Stimulated activated memory B cell treated with anti-CD40 and anti-IgM and Interleukin-4, amounts not matched to agents 10 μg/mL and 1 μg/mL and 100 μg/mL, for 72 hours (primary cell): ENCODE results near the gene ADAMTS4.

Experiments used
- ATAC-seq: fragments of 150-1000 bp; cut with Tn5 transposase; 2 replicates; pipeline ENCODE4 v1.10.0; 2021
- H3K27ac Mint-ChIP-seq: one replicate; pipeline ENCODE4 v1.8.0; 2022; ENCODE audit warnings: mild to moderate bottlenecking, mixed read lengths
- H3K27me3 Mint-ChIP-seq: one replicate; pipeline ENCODE4 v1.8.0; 2022; ENCODE audit warnings: mixed read lengths
- H3K36me3 Mint-ChIP-seq: one replicate; pipeline ENCODE4 v1.8.0; 2022; ENCODE audit warnings: mixed read lengths
- H3K4me1 Mint-ChIP-seq: one replicate; pipeline ENCODE4 v1.8.0; 2022; ENCODE audit warnings: mixed read lengths
- H3K4me3 Mint-ChIP-seq: one replicate; pipeline ENCODE4 v1.8.0; 2022; ENCODE audit warnings: mild to moderate bottlenecking, moderate library complexity, mixed read lengths
- H3K9me3 Mint-ChIP-seq: one replicate; pipeline ENCODE4 v1.8.0; 2022; ENCODE audit warnings: mixed read lengths

ADAMTS4 gene

GRCh38 chr1:161198897-161199431, at the start of gene ADAMTS4:
Gene ADAMTS4 (minus strand): TSS chr1:161199054. CDS start chr1:161198627, 427 bp downstream.
- Mint-ChIP-seq H3K9me3 (no peaks in the 10 kb centered on the region), H3K36me3 (peaks cover 2% of the 10 kb centered on the region), H3K4me3 (no peak within 1 kb of the TSS), H3K27ac (peak within 1 kb of the TSS; percentile 96), H3K4me1 (peaks cover 36% of the 10 kb centered on the region), H3K27me3 (no peaks in the 10 kb centered on the region)
- no peak for ATAC-seq

- ATAC-seq = no peak
- peaks cover 13% of the 10 kb centered on the region for H3K27me3 Mint-ChIP-seq
- H3K36me3 Mint-ChIP-seq = no peaks in the 10 kb centered on the region
- peaks cover 2% of the 10 kb centered on the region for H3K9me3 Mint-ChIP-seq
- no peak overlapping the region for H3K4me3 Mint-ChIP-seq
- H3K27ac Mint-ChIP-seq = no peak overlapping the region
- peaks cover 7% of the 10 kb centered on the region for H3K4me1 Mint-ChIP-seq
Observed at GRCh38 chr1:161244888-161245287, 46.0 kb upstream of the ADAMTS4 start.

- Mint-ChIP-seq H3K4me1 (peaks cover 7% of the 10 kb centered on the region), H3K9me3 (no peaks in the 10 kb centered on the region), H3K4me3 (no peak overlapping the region), H3K27ac (no peak overlapping the region), H3K36me3 (no peaks in the 10 kb centered on the region), H3K27me3 (peaks cover 27% of the 10 kb centered on the region)
- ATAC-seq = no peak
Observed at GRCh38 chr1:161242313-161242712, 43.5 kb upstream of the ADAMTS4 start.

GRCh38 chr1:161241682-161242081, 42.8 kb upstream of the ADAMTS4 start:
- H3K36me3 Mint-ChIP-seq = no peaks in the 10 kb centered on the region
- peaks cover 34% of the 10 kb centered on the region for H3K27me3 Mint-ChIP-seq
- H3K9me3 Mint-ChIP-seq = no peaks in the 10 kb centered on the region
- ATAC-seq = no peak
- H3K4me3 Mint-ChIP-seq = no peak overlapping the region
- peaks cover 7% of the 10 kb centered on the region for H3K4me1 Mint-ChIP-seq
- no peak overlapping the region for H3K27ac Mint-ChIP-seq

DNA sequence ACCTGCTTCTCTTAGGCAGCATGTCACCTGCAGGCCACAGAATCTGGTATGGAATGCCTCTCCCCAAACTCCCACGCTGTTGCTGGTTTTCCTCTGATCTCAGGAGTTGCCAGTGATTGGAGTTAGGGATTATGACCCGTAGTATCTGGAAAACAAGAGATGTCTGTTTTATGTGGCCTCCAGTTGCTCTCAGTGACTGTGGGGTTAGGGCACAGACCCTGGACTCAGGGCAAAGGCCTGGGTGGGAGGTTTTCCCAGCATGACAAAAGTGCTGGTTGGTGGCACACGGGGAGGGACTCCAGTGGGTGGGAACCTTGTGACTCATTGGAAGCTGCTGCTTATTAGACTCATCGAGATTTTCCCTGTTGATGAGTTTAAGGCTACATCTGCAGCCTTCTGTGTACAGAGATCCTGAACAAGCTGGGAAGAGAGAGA, 39.2 kb upstream of the ADAMTS4 start, which contains the start of gene NR1I3:
Gene NR1I3 (minus strand): TSS at position 165 of the 435 bp plus-strand sequence. CDS start 1,638 bp downstream, outside the sequence.
- H3K9me3 Mint-ChIP-seq = no peaks in the 10 kb centered on the region
- no peak within 1 kb of the TSS for H3K4me3 Mint-ChIP-seq
- no peak within 1 kb of the TSS for H3K27ac Mint-ChIP-seq
- no peaks in the 10 kb centered on the region for H3K36me3 Mint-ChIP-seq
- no peak for ATAC-seq
- peaks cover 7% of the 10 kb centered on the region for H3K4me1 Mint-ChIP-seq
- H3K27me3 Mint-ChIP-seq = peaks cover 40% of the 10 kb centered on the region

- ATAC-seq = no peak
- no peaks in the 10 kb centered on the region for H3K9me3 Mint-ChIP-seq
- no peak overlapping the region for H3K27ac Mint-ChIP-seq
- no peaks in the 10 kb centered on the region for H3K4me1 Mint-ChIP-seq
- H3K27me3 Mint-ChIP-seq = peaks cover 40% of the 10 kb centered on the region
- H3K4me3 Mint-ChIP-seq = no peak overlapping the region
- no peaks in the 10 kb centered on the region for H3K36me3 Mint-ChIP-seq
Observed at GRCh38 chr1:161235957-161236775, 37.3 kb upstream of the ADAMTS4 start.

- no peak overlapping the region for H3K4me3 Mint-ChIP-seq
- peaks cover 26% of the 10 kb centered on the region for H3K36me3 Mint-ChIP-seq
- no peak for ATAC-seq
- H3K27ac Mint-ChIP-seq = no peak overlapping the region
- peaks cover 20% of the 10 kb centered on the region for H3K27me3 Mint-ChIP-seq
- H3K9me3 Mint-ChIP-seq = no peaks in the 10 kb centered on the region
- H3K4me1 Mint-ChIP-seq = no peaks in the 10 kb centered on the region
Observed at GRCh38 chr1:161233102-161233501, 34.2 kb upstream of the ADAMTS4 start.

GRCh38 chr1:161230762-161231161, 31.9 kb upstream of the ADAMTS4 start:
- Mint-ChIP-seq H3K27me3 (no peaks in the 10 kb centered on the region), H3K36me3 (peaks cover 30% of the 10 kb centered on the region), H3K27ac (no peak overlapping the region), H3K4me1 (peaks cover 23% of the 10 kb centered on the region), H3K9me3 (no peaks in the 10 kb centered on the region), H3K4me3 (no peak overlapping the region)
- no peak for ATAC-seq

DNA sequence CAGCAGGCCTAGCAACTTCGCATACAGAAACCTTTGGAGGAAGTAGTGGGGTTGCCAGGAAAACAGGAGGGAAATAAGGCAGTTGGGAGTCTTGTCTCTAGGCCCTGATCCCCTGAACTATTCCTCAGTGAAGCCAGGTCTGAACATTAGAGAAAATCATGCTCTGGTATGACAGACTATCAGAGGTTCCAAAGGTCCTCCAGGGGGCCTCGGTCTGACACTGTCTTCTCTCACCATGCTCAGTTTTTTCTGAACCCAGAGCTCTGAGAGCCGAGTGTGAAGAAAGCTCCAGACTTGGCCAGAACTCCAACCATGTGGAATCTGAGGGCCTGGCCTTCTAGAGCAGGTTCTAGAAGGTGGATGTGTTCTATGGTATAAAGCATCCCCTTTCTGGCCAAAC, 31.0 kb upstream of the ADAMTS4 start:
- H3K9me3 Mint-ChIP-seq = no peaks in the 10 kb centered on the region
- H3K27me3 Mint-ChIP-seq = no peaks in the 10 kb centered on the region
- ATAC-seq = no peak
- no peak overlapping the region for H3K4me3 Mint-ChIP-seq
- H3K36me3 Mint-ChIP-seq = peaks cover 30% of the 10 kb centered on the region
- H3K4me1 Mint-ChIP-seq = peaks cover 30% of the 10 kb centered on the region
- H3K27ac Mint-ChIP-seq = no peak overlapping the region

DNA sequence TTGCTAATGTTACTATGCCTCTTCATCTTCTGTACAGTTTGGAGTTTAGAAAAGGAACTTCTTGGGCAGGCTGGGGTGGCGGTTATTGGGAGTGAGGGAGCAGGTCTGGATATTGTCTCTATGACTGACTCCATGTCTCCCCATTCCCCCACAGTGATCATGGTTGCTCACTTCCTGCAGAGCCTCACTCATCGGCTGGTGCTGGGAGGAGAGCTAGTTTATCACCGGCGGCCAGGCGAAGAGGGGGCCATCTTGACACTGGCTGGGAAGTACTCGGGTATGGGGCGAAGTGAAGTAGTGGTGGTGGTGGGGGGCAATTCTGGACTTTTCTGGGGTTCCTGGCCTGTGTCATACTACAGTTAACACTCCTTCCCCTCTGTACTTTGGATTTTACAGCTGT, 29.2 kb upstream of the ADAMTS4 start:
- H3K4me3 Mint-ChIP-seq = peak overlapping the region; percentile 12

DNA sequence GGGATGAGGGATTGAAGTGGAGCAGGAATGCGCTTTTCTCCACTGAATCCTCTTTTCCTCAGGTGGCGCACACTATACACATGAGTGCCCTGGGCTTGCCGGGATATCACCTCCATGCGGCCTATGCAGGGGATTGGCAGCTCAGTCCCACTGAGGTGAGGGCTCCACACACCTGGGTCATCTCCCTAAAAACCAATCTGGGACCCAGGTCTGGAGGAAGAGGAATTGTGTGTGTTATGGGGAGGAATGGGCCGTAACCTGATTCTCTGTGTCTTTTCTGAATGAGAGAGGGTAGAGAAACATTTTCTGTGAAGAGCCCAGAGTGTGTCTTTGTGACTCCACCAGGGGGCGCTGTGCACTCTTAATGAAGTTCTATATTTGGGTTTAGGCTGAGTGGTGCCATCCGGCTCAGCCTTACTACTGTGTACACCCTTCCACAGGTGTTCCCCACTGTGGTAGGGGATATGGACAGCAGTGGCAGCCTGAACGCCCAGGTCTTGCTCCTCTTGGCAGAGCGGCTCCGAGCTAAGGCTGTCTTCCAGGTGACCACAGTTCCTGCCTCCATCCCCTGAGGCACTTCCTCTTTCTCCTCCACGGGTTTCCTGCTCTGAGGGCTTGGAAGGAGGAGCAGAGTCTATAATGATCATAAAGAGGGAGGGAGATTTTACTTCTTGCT, 28.5 kb upstream of the ADAMTS4 start:
- peak; percentile 53 for ATAC-seq

More for the DNA sequence above, 29.2 kb upstream of the ADAMTS4 start:
- ATAC-seq = no peak
- H3K9me3 Mint-ChIP-seq = no peaks in the 10 kb centered on the region
- H3K4me1 Mint-ChIP-seq = peaks cover 30% of the 10 kb centered on the region
- no peak overlapping the region for H3K27ac Mint-ChIP-seq
- H3K27me3 Mint-ChIP-seq = peaks cover 12% of the 10 kb centered on the region
- H3K36me3 Mint-ChIP-seq = peaks cover 30% of the 10 kb centered on the region

GRCh38 chr1:161226759-161227158, 27.9 kb upstream of the ADAMTS4 start:
- Mint-ChIP-seq H3K9me3 (no peaks in the 10 kb centered on the region), H3K27ac (peak overlapping the region; percentile 93), H3K27me3 (peaks cover 25% of the 10 kb centered on the region), H3K4me3 (peak overlapping the region; percentile 100), H3K4me1 (peaks cover 30% of the 10 kb centered on the region), H3K36me3 (peaks cover 30% of the 10 kb centered on the region)
- ATAC-seq = no peak

More for the DNA sequence above, 28.5 kb upstream of the ADAMTS4 start:
- peak overlapping the region; percentile 93 for H3K27ac Mint-ChIP-seq
- H3K9me3 Mint-ChIP-seq = no peaks in the 10 kb centered on the region
- peaks cover 30% of the 10 kb centered on the region for H3K36me3 Mint-ChIP-seq
- H3K27me3 Mint-ChIP-seq = peaks cover 19% of the 10 kb centered on the region
- peaks cover 30% of the 10 kb centered on the region for H3K4me1 Mint-ChIP-seq
- peak overlapping the region; percentile 100 for H3K4me3 Mint-ChIP-seq

DNA sequence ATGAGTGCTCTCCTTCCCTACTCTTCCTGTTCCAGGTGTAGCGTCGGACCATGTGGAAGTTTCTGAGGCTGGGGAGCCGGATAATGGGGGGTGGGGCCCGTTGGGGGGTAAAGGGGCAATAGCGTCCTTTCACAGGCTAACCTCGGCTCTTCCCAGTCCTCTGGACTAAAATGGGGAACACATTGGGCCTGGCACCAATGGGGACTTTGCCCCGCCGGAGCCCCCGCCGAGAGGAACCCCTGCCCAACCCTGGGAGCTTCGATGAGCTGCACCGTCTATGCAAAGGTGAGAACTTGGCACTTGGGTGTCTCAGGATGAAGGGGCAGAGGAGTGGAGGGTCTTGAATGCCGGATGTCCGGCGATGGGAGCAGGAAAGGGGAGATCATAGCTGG, 27.5 kb upstream of the ADAMTS4 start:
- peaks cover 30% of the 10 kb centered on the region for H3K36me3 Mint-ChIP-seq
- no peaks in the 10 kb centered on the region for H3K9me3 Mint-ChIP-seq
- peaks cover 30% of the 10 kb centered on the region for H3K4me1 Mint-ChIP-seq
- H3K4me3 Mint-ChIP-seq = peak overlapping the region; percentile 100
- H3K27ac Mint-ChIP-seq = peak overlapping the region; percentile 93
- ATAC-seq = no peak
- peaks cover 27% of the 10 kb centered on the region for H3K27me3 Mint-ChIP-seq

DNA sequence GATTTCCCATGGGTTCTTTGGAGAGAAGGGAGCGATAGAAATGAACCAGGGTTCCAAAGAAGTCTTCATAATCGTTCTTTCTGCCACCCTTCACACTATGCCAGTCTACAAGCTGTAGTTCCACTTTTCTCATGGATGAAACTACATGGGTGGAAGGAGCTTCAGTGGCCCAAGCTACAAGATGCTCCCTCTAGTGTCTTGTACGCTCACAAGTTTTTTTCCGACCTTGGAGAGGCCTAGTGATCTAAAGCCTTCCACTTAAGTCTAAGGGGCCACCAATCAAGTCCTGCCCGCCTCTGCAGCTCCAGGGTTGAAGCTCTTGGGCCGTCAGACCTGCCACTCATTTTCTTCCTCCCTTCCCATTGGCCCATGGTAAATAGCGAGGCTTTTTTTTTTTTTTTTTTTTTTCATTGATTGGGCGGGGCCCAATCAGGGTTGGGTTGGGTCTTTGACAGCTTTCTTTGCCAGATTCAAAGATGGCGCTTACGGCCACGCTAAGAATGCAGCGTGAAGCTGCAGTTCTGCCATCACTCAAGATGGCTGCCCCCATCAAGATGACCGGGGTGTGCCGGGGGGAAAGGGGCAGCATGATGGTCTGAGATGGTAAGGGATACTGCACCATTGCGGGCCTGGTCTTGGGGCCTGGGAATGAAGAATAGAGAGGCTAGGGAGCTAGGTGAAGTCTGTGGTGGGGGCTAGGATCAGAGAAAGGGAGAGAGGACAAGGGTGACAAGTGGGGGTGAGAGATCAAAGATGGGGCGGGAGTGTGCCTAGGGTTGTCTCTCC, 26.9 kb upstream of the ADAMTS4 start, which contains the start of gene TOMM40L:
Gene TOMM40L (plus strand): TSS at position 527 of the 786 bp plus-strand sequence. CDS start 430 bp downstream, outside the sequence.
- H3K4me1 Mint-ChIP-seq = peaks cover 30% of the 10 kb centered on the region
- H3K36me3 Mint-ChIP-seq = peaks cover 28% of the 10 kb centered on the region
- peak; percentile 99 for ATAC-seq
- H3K4me3 Mint-ChIP-seq = peak within 1 kb of the TSS; percentile 100
- H3K27ac Mint-ChIP-seq = peak within 1 kb of the TSS; percentile 93
- H3K9me3 Mint-ChIP-seq = no peaks in the 10 kb centered on the region
- peaks cover 27% of the 10 kb centered on the region for H3K27me3 Mint-ChIP-seq

DNA sequence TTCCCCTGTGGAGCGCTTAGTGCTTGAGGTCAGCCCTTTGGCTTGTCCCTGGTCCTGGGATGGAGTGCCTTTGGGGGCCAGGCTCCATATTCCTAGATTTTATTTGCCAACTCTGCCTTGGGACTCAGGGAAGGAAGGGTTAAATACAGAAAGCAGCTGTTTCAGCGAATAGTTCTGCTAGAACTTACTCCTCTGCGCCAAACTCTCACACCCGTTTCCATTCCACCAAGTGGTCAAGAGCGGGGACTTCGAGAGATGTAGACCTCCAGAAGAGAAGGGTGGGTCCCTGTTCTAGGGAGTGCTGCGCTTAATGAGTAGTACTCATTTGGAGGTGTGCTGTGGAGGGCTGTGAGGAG, 26.3 kb upstream of the ADAMTS4 start:
- ATAC-seq = no peak
- H3K36me3 Mint-ChIP-seq = peaks cover 22% of the 10 kb centered on the region
- H3K4me3 Mint-ChIP-seq = no peak overlapping the region
- no peak overlapping the region for H3K27ac Mint-ChIP-seq
- H3K9me3 Mint-ChIP-seq = no peaks in the 10 kb centered on the region
- peaks cover 27% of the 10 kb centered on the region for H3K27me3 Mint-ChIP-seq
- peaks cover 30% of the 10 kb centered on the region for H3K4me1 Mint-ChIP-seq
